G401.6 (cell line): ENCODE data around the gene AHI1.

Experiments
- FAIRE-seq: peaks from 2 replicates; lab custom pipeline; 2012; peaks lifted over from hg19 to GRCh38; lab: Jason Lieb, UNC

Gene AHI1

DNA sequence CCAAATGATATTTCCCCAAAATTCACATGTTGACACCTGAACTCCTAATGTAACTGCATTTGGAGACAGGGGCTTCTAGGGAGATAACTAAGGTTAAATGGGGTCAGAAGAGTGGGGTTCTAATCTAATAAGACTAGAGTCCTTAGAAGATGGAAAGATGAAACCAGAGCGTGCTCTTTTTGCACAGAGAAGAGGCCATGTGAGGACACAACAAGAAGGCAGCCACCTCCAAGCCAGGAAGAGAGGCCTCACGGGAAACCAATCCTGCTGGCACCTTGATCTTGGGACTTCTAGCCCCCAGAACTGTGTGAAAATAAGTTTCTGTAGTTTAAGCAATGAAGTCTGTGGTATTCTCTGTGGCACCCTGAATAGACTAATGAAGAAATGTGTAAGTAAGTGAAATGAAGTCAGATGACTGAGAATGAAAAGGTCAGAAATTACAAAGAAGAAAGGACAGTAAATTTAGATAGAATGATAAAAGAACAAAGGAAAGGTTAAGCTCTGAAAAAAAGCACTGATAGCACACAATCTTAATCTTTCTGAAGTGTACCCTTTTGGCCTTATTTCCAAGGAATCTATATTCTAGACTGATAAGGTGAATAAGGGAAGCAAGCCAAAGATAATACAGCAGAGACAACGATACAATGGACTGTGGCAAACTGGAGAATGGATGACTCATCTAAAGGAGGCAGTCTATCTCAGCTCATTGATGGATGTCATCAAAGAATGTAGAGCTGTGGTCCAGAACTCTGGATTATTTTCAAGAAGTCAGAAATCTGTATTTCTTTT is 206.1 kb downstream of the AHI1 start:
- FAIRE-seq: no peak

DNA sequence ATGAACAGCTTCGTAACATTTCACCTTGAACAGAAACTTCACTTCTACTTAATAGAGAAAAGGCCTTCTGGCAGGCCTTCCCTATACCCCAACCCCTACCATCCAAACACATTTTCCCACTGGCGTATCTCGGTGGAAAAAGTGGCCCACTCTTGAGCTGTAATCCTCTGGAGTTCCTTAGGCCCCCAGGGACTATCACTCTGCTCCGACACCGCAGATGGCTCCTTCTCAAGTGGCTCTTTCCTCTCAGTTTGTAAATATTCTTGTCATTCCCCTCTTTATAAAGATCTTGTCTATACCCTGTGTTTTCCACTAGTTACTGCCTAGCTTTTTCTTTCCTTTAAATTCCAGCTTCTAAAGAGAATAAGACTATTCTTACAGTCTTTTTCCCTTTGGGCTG is 207.7 kb downstream of the AHI1 start:
- no peak for FAIRE-seq

DNA sequence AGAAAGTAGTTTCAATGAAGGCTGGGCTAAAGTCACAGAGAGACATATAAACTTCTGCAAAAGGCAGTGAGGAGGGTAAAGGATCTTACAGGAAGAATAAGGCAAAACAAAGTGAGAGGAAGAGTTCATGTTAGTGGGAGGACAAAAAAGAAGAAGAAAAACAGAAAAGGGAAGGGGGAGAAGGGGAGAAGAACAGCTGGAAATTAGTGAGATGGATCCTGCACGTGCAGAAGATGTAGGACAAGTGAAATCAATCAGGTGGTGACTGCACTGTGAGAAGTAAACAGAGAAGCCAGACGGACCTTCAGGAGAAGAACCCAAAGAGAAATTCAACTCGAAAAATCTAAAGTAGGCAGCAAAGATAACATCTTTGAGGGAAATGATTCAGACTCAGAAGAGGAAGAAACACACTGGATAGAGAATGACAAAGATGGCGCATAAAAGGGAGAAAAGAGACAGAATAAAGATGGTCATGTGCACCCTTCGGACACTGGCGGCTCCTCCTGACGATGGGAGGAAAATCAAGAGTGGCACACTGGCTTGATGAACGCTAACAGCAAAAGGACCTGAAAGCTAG is 210.5 kb downstream of the AHI1 start:
- no peak for FAIRE-seq

DNA sequence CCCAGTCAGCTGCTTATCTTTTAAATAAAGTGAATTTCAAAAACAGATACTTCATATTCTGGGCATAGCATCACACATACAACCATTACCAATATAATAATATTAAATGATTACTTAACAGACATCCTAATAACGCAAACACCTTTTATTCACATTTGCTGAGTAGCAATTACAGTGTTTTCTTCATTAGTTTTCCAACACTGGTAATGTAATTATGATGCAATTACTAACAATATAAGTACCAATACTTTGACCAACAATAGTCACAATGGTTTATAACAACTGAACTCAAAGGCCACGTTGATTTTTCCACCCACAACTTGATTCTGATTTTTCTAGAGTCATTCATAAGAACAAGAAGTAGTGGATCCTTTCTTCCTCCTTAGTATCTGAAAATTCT is 212.4 kb downstream of the AHI1 start:
- FAIRE-seq: no peak

DNA sequence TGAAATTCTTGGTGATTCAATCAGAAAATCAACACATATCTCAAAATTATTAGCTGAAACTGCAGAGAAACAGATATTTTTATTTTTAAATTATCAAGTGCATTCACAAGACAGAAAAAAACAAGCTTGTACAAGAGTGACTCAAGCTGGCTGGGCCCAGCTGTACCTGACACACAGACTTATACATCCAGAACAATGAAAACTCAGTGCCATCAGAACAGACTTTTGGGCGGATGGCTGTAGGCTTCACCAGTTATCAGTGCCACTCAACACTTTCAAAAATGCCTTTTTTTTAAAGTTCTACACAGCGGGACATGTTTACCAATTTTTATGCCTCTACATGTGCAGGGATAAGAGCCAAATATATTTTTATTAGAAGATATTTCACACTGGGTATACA is 213.6 kb downstream of the AHI1 start:
- FAIRE-seq: no peak

DNA sequence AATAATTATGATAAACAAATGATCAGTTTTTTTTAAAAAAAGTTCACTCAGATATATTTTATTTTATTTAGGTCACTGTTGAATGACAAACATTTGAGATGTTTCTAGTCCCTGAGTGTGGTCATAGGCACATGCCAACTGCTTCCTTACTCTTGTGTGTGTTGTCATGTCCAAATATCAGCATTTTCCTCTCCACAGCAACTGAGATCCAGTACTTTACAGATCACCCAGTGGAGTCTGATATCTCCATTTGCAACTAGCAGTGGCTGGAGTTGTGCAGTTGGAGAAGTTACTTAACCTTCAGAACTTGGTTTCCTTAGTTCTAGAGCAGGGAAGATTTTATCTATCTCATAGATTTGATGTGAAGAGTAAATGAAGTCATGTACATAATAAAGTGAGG is 215.1 kb downstream of the AHI1 start:
- FAIRE-seq: no peak

DNA sequence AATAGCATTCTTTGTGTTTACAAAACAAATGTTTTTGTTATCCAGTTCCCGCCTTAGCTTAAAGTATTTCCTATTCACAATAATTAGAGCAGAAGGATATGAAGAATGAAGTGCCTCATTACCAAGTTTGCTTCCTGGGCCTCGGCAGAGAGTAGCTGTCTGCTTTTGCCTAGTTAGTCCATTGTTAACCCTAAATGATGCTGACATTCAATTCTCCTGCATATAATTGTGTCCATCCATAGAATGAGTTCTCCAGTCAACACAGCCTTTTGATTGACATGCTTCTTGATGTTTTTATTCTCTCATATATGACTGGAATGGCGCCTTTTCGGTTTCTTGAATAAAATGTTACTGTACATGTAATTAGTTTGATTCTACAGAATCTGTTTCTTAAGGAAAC is 215.6 kb downstream of the AHI1 start:
- no peak for FAIRE-seq

DNA sequence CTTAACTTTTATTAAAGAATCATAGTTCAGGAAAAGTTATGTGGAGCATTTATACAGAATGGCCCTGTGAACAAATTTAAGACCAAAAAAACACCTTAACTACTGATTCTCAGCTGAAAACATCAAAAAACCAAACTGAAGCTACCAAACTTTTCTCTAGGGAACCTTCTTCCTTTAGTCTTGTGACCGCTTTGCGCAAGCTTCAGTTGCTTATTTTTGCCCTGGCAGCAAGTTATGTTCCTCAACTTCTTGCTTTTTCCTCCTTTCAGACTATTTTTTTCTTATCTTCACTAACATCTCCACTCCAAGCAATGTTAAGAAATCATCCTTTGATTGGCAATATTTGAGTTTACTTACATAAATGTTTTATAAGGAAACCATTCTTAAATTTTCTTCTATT is 216.3 kb downstream of the AHI1 start:
- FAIRE-seq: no peak

DNA sequence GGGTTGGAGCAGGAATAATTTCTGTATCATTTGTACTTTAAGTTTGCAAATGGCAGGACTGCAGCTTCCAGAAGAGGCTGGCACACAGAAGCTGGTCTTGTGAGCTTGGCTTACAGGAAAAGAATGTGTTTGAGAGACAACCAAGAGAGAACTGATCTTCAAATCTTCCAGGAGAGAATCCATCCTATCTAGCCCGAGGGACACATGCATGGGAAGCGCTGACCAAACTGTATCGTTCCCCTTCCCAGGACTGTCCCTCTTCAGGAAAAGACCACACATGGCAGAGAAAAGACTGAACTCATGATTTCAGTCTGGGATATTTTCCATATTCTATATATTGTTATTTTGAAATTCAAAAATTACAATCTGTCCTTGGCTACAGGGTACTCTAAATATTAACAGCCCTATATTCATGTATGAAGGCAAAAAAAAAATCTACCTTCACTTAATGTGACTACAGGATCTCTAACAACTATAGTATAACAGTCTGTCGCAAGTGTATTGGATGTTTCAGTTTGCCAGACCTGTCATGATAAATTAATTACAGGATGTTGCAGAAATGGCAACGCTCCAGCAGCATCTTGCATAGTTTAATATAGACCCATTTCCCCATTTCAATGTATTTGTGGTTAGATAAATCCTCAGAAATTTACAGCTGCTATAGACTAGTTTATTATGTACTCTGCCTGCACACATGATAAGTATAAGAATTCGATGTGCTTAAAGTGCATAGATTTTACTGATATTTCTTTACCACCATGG is 217.0 kb downstream of the AHI1 start:
- FAIRE-seq: no peak

DNA sequence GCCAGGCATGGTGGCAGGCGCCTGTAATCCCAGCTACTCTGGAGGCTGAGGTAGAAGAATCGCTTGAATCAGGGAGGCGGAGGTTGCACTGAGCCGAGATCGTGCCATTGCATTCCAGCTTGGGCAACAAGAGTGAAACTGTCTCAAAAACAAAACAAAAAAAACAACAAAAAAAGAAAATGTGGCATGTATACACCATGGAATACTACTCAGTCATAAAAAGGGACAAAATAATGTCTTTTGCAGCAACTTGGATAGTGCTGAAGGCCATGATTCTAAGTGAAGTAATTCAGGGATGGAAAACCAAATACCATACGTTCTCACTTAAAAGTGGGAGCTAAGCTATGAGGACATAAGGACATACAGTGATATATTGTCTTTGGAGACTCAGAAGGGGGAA is 220.1 kb downstream of the AHI1 start:
- FAIRE-seq: no peak

DNA sequence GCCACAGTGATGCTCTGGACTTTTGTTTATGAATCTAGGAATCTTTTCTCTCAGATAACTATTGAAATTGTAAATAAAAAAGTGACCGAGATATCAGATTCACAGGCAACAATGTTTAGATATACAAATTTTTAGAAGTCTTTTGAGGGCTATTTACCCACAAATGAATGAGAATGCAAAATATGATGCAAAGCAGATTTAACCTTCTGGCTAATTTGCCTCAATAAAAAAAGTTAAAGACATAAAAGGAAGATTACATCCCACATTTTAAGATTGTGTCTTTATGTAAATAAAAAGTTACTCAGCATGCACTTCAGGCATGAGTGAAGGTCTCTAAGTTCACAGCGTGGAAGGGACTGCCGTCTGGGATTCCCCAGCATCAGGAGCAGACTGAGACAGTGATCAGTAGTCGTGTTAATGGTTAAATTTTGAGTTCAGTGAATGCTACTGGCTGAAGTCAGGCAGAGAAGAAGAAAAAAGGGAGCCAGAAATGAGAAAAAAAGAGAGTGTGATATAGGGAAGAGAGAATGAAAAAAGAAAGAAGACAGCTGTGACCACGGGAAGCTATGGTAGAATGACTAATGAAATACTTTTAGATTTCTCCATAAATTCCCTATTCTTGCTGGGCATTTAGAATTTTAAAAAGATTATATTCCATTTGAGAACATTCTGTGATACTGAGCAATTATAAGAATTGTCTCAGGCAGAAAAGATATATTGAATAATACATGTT is 222.8 kb downstream of the AHI1 start:
- FAIRE-seq: no peak

DNA sequence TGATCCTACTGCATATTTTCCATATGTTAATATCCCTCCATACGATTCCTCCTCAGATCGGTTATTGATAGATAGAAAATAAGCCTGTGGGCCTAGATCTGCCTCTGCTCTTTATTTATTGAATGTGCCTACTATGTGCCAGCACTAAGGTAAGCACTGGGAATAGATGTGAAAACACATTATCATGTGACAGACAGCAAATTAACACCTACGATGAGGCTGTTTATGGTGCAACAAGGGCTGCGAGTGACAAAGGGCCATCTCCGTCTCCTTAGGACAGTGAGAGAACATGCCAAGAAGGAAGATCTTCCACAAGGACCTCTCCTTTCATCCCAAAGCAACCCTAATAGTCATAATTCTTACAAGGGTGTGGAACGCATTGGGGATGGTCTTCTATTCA is 225.9 kb downstream of the AHI1 start:
- FAIRE-seq: no peak

DNA sequence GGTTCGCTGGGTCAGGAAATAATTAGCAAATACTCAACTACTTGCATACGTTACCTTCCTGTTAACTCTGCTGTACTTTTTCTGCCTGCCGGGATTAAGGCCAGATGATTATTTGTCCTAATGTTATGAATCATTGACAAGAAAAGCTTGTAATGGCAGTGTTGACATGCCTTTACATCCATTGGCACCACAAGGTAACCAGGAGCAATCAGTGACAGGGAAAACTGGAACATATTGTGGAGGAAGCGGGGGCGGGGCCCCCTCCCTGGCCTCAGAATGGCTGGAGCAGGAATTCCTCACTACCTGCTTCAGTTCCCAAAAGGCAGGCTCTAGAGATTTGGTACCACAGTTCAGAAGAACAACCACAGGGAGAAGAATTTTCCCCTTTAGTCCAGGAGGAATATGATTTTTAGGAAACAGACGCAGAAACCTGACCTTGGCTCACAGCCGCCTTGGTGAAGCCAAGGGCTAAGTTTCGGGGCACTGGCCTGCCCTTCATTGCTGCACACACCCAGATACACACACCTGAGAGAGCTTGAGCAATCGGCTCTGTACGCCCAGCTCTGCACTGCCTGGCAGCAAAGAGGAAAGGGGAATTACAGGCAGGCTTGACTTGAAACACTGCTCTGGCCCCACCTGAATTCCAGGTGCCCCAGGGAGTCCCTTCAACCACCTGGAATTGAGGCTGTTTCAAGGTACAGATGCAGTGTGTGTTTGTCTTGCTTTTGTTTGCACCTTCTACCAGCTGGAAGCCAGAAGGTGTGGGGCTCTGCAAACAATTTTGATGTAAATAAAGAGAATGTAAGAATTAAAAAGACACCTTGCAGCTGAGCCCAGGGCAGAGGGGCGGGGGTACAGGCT is 226.6 kb downstream of the AHI1 start:
- no peak for FAIRE-seq

DNA sequence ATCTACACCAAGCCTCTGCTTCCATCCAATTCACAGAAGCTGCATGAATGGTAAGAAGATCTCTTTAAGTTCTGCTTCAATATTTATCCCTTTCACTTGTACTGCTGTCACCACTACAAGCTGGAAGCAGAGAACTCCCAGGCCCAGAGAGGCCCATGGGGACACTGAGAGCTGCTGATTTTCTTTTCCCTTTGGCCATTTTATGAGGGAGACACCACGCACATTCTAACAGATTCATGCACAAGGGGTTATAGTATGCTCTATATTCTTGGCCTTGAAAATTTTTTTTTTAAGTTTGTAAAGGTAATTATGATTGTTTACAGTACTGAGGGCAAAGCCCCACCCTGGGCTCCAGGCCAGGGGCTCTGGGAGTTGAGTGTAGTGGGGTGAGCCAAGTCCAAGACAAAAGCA is 228.1 kb downstream of the AHI1 start:
- FAIRE-seq: no peak

DNA sequence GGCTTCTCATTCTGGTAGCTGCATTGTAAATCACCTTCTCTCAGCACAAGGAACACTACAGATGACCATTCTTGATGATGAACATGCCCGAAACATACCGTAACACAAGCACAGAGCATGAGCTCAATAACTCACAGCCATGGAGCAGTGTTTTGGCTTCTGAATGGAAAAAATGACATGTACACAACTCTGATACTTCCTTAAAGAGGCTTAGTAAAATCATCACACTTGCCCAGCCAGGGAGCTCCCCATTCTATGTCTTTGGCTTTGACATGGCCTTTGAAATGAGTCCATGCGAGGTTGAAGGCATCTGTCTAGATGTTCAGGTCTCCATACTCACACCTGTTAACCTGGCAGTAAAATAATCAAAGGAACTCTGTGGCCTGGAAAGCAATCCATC is 228.8 kb downstream of the AHI1 start:
- no peak for FAIRE-seq

DNA sequence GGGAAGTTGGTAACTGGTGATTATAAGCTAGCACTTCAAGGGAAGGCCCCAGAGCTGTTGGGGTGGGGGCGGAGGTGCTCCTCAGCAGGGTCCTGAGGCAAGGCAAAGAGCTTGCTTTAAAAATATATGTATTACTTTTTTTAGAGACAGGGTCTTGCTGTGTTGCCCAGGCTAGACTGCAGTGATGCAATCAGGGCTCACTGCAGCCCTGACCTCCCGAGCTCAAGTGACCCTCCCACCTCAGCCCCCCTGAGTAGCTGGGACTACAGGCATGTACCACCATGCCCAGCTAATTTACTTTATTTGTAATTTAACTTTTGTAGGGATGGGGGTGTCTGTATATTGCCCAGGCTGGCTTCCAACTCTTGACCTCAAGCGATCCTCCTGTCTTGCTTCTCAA is 229.3 kb downstream of the AHI1 start:
- no peak for FAIRE-seq

DNA sequence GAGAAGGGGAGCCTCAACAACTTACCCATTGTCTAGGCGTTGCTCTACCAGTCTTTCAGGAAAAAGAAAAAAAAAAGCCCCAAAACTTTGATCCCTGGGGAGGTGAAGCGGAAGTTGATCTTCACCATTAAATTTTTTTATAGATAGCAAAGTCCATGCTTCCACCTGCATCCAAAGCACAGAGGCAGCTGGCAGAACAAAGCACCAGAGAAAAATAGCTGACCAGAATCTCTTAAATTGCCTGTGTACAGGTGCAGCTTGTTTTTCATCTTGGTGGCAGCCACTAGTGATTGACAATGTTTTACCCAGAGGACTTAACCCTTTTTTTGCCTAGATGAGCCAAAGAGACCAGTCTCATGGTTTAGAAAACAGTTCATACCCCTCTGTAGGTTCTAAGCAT is 230.5 kb downstream of the AHI1 start:
- FAIRE-seq: no peak

DNA sequence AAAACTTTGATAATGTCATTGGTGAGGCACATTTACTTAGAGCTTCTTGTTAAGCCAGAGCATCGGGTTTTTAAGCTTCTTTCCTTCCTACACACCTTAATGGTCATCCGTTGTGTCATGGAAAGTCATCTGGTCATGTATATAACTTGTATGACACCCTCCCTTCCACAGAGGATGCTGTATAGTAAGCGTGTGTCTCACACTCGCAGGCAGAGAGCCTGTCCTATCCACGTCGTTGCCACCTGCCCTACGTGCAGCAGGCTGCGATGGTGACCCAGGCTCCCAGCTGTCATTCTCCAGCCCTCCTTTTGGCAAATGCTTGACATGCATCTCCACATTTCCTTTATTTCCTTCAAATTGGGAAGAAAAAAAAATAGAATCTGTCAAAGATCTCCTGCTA is 230.9 kb downstream of the AHI1 start:
- no peak for FAIRE-seq

DNA sequence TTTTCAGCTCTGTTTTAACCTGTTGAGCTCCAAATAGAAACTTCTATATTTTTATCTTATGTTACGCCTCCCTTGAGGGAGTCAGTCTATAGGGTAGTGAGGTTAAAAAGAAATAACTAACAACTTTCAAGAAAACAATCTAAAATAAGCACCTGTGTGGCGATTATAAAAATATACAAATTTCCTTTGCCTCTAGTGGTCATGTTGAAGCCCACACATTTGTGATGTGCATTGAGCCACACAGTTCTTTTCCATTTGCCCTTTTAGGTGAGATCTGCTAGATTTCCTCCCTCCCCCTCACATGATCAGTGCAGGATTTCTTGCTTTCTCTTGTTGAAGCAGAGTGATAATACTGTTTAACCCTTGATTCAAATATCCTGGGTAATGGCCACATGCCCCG is 232.3 kb downstream of the AHI1 start:
- no peak for FAIRE-seq

DNA sequence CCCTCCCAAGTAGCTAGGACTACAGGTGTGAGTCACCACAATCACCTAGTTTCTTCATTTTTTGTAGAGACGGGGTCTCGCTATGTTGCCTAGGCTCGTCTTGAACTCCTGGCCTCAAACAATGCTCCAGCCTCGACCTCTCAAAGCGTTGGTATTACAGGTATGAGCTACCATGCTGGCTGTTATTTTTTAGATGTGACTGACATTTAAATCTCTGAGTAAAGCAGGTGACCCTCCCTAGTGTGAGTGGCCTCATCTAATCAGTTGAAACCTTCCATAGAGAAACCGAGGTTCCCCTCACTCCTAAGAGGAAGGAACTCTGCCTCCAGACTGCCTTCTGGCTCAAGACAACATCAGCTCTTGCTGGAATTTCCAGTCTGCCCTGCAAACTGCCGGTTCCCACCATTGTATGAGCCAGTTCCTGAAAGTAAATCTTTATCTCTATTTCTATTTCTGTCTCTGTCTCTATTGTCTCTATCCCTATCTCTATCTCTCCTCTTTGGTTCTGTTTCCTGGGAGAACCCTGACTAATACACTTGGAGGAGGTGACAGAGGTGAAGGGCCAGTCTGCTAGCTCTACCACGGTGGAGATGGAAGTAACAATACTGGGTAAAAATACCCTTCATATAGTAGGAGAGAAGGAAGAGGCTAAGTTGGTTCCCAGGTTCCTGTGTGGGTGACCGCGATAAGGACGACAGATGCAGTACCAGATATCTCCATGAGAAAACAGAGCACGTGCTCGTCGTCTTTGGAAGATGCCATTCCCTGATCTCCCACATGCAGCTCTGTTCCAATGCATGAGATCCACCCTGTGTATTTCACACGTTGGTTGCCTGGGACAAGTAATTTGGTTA is 235.4 kb downstream of the AHI1 start:
- FAIRE-seq: no peak

DNA sequence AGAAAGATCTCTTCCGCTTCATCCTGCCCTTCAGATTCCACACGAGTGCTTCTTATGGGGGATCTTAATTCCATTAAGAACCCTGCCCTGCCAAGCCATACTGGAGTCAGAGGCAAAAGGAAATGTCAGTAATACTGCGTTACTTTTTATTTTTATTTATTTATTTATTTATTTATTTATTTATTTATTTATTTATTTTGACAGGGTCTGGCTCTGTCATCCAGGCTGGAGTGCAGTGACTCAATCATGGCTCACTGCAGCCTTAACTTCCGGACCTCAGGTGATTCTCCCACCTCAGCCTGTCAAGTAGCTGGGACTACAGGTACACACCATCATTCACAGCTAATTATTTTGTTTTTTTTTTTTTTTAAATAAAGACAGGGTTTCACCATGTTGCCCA is 236.9 kb downstream of the AHI1 start:
- no peak for FAIRE-seq
